Stimulated activated CD4-positive, alpha-beta T cell treated with anti-CD3 and anti-CD28 coated beads, Interleukin-15, amount 100 ng/mL, for 48 hours (primary cell): ENCODE data around the gene DUOX2.
"Not testable (repeated sequence)": the region's sequence is repeated elsewhere in the genome, so short reads cannot be mapped to it uniquely, and the experiment has no call there.

Source experiments
- DNase-seq, 2 donors: peaks; one replicate each; pipeline ENCODE4 v3.0.0-alpha.2; 2020; ENCODE audit warnings: low read depth in 2 of 2

DUOX2 gene

DNA sequence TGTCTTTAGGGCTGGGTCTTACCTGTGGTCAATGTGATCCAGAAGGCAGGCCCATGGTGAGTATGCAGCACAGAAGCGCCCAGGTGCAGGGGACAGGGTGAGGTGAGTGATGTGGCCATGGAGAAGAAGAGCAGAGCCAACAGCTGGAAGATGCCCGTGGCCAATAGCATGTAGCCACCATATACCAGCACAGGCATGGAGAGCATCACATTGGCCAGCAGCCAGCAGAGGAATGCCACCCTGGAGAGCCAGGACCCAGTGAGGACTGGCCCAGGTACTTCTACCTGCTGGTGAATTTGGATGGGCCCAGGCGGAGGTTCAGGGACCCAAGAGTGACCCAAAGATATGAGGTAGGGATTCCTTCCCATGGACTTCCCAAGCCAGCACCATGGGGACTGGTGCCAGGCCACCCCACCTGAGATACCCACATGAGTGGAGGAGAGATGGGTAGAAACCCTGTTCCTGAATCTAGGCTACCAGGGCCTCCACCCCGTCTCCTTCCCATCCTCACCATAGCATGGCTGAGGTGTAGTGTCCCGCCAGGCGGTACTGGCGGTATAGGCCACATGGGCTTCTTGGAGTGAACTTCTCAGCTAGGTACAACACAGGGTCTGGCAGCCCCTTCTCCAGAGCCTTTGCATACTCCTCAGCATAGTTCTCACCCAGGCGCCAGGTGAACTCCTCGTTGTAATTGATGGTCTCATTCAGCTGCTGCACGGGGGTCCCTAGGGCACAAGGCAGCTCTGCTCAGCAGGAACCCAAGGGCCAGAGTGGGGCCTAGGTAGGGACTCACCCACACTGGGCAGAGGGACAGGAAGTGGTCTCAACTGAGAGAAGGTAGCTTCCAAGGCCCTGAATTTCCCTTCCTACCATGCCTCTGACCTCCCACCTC lies 6.4 kb upstream of the DUOX2 start:
- no peak for DNase-seq

DNA sequence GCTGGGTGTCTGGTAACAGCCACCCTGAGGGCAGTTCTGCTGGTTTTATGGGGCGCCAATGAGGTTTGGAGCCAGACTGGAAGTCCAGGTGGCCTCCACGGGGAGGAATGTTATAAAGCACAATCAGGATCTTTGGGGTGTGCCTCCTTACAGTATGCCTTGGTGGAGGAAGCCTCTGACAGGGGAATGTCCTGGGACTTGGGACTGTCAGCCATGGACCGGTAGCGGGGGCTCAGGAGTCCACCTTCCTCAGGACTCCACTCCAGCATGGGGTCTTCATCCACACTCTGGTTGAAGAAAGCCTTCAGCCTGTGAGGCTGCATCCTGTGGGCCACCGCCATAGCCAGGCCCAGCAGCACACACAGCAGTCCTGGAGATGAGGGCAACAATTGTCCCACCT lies 5.0 kb upstream of the DUOX2 start:
- DNase-seq = no peak

DNA sequence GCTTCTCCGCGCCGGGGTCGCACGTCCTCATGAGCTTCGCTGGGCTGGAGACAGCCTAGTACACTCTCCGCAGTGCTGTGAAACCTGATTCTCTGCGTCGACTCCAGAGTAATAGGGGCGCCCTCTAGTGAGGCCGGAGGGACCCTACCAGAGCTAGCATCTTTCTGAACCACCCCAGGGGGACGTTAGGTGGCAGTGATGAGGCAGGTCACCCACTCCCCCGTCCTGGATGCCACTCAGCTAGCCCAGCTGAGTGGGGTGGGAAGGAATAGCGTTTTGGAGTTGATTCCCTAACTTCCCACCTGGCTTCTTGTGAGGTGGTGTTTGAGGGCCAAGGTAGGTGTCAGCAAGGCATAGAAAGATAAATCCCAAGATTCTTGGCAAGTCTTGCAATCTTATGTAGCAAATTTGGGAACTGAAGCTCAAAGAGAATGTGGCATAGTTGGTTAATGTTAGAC lies 4.2 kb upstream of the DUOX2 start:
- DNase-seq = peak; percentile 75 to 81

DNA sequence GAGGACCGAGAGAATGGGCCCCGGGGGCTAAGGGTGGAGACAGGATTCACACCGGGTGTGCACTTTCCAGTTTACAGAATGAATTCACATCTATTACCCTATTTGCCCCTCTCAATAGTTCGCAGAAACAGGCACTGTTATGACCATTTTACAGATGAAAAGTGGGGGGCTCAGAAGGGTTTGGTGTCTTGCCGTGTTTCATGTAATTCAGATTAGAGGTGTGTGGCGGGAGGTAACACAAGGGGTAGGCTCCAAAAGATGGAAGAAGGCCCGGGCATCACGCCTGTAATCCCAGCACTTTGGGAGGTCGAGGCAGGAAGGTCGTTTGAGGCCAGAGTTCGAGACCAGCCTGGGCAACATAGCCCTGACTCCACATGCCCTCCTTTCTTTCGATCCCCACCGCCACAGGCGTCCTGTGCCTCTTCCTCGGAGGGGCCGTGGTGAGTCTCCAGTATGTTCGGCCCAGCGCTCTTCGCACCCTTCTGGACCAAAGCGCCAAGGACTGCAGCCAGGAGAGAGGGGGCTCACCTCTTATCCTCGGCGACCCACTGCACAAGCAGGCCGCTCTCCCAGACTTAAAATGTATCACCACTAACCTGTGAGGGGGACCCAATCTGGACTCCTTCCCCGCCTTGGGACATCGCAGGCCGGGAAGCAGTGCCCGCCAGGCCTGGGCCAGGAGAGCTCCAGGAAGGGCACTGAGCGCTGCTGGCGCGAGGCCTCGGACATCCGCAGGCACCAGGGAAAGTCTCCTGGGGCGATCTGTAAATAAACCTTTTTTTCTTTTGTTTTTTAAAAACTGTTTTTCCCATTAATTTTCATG lies 3.5 kb upstream of the DUOX2 start:
- no peak for DNase-seq

DNA sequence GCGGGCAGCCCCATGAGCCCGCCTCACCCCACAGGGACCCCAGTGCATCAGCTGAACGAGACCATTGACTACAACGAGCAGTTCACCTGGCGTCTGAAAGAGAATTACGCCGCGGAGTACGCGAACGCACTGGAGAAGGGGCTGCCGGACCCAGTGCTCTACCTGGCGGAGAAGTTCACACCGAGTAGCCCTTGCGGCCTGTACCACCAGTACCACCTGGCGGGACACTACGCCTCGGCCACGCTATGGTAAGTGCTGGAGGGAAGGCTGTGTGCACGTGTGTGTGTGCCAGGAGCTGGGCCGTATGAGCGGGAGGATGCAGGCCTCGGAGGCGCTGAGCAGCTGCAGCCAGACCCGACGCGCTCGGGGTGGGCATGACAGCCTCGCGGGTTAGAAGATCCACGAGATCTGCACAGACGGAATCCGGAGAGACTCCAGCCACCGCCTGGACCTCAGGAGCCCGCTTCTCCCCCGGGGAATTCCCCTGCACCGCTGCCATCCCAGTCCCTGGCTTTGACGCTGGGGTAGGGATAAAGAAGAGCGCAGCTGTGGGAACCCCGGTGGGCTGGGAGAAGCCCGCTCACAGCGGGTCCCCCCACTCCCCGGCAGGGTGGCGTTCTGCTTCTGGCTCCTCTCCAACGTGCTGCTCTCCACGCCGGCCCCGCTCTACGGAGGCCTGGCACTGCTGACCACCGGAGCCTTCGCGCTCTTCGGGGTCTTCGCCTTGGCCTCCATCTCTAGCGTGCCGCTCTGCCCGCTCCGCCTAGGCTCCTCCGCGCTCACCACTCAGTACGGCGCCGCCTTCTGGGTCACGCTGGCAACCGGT lies 2.7 kb upstream of the DUOX2 start:
- no peak for DNase-seq

DNA sequence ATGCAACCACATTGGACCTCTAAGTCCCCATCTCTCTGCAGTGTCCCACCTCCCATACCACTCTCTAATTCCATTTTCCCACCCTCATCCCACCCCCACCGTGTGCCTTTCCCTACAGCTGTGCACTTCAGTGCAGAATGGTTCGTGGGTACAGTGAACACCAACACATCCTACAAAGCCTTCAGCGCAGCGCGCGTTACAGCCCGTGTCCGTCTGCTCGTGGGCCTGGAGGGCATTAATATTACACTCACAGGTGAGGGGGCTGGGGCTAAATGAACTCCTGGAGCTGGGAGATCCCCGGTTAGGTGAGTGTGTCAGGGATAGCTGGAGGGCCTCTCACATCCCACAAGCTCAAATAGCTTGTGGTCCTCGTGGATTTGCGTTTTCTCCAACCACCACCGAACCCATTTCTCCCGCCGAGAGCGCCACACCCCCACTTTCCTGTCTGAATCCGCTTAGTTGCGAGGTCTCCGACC lies 2.1 kb upstream of the DUOX2 start:
- no peak for DNase-seq

DNA sequence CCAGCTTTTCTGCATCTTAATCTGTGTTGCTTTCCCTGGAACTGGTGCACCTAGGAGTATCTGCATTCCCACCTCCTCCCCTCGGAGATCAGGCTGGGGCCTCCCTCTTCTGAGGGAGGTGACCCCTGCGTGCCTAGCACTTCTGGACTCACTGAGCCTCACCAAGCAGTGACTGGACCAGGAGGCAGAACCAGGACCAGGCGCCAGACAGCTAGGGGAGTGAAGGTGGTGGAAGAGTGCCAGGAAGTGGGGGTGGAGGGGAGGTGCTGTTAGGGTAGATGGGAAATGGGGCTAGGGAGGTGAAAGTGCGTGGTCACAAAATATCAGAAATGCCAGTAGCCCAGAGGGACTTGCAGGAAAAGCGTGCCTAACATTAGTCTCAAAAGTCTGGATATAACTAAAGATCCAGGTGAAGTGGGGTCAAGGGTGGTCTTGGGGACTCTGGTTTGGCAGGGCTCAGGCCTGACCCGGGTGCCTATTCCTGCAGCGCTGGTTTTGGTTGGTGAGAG lies 1.4 kb upstream of the DUOX2 start:
- DNase-seq = no peak

DNA sequence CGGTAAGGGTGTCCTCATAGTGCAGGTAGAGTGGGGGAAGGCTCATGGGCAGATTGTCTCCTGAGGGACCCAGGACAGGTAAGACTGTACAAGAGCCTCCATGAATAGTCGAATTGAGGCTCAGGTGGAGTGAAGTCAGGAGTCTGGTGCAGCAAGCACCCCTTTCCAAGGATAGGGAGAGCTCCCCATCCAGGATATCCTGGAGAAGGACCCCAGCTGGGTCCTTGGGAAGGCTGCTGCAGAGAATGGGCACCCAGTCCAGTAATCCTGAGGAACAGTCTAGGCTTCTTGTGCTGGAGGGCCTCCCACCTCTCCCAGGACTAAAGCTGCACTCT lies 746 bp upstream of the DUOX2 start:
- DNase-seq = no peak

DNA sequence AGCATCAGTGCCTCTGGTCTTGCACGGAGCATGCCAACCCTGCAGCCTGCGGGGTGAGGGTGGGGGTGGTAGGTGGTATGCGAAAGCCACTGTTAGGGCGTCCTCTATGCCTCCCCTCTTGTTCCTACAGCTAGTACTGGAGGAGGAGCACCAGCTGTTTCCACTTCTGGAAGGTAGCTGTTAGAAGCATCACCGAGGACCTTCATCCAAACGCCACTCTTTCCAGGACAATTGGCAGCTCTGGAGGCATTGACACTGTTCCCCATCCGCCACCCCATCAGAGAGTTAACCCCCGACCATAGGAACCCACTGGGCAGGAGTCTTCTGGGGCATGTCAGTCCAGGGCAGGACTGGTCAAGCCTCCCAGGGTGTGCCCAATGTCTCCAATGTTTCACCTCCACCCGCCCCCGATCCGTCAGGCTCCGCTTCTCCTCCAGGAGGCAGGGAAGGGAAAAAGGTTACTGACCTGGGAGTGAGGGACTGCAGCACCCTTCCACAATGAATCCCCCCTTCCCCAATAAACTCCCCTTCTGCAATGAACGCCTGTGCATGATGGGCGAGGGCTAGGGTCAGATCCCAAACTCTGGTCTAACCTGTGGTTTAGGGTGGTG lies 487 bp downstream of the DUOX2 start:
- DNase-seq = no peak

DNA sequence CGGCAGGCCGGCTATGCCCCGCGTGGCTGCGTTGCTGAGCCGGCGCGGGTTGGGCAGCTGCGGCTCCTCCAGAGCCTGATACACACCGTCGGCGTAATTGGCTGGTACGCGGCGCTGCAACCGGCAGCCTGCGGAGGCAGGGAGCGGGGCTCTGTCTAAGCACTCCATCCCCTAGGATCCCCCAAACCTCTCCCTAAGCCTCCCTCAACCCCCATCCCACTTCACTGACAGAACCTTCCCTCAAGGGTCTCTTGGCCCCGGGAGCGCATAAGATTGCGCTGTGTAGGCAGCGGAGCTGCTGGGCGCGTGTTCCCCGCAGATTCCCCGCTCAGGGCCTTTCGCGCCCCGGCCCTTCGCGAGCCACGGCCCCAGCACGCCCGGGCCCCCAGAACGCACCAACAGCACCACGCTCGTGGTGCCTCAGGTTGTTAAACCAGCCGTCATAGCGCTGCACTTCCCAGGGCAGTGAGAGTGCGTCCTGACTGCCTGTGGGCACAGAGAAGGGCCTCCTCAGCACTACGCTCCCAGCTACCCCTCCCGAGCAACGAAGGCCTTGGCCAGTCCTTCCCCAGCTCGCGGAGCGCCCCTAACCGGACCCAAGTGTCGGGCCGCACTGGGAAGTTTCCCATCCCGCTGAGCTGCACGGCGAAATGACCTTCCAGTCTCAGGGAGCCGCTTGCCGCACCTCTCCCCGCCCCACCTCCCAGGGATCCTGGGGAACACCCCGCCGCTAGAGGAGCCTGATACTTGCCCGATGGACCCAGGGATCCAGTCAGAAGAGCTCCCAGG lies 1.2 kb downstream of the DUOX2 start:
- no peak for DNase-seq

DNA sequence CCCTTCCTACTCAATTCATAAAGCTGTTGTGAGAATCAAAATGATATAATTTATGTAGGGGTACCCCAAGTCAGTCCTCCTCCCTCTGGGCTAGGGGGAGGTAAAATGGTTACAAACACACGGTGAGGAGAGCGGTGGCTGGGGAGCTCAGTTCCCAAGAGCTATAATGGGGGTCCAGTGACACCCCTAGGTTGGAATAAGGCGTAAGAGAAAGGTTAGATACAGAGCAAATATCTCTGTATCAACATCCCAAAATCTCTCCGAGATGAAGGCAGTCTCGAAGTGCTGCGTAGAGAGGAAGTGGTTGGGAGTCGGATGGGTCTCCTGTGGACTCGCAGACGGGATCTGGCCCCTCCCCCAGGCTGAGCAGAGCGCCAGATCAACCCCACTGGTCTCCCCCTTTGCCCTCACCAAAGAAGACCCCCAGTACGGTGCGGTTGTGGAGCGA lies 1.8 kb downstream of the DUOX2 start:
- DNase-seq = no peak

DNA sequence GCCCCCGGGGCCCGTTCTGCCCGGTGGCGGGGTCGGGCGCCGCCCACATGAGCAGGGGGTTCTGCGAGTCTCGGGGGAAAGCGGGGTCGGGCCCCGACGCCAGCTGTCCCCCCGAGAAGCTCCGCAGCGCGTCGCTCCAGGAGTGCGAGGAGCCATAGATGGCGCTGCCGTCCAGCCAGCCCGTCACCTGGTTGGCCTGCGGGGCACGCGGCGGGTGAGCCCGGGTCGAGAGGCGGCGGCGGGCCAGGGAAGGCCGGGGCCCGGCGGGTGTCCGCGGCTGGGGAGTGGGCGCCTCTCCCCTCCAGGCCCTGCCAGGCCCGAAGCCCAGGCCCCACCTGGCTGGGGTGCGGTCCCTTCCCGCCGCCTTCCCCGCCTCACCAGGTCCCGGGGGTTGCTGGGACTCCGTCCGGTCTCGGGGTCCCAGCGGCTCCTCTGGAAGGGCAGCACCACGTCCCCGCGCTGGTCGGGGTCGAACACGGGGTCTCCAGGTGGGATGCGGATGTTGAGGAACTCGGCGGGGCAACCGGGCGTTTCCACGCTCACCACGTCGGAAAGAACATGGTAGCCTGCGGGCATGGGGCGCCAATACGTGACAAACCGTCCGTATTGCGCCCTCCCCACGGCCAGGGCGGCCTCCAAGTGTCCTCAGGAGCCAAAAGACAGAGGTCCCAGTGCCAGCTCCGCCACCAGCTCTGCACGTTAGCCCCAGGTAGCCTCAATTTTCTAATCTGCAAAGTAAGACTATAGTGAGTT lies 2.4 kb downstream of the DUOX2 start:
- no peak for DNase-seq

DNA sequence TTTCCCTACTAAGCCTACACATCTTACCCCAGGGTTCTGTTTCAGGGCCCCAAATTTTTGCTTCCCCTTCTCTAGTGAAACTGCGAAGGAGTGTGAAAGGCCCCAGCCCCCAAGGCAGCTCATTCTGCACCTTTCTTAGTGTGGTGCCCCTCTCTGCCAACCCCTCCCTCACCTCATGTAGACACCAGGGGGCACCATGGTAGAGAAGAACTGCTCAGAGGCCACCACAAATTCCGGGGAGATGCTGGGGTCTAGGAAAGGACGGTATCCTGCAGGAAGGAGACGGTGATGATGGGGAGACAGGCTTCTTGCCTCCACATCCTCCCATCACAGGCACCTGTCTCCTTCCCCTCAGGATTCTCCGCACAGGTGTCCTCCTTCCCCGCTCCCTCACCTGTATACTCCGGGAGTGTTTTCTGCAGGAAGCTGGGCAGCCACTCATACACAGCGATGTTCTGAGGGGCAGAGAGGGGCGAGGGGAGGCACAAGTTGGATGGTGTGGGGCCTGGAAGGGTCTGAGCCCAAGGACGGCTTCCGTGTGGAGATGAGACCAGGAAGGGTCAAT lies 3.6 kb downstream of the DUOX2 start:
- DNase-seq = no peak

DNA sequence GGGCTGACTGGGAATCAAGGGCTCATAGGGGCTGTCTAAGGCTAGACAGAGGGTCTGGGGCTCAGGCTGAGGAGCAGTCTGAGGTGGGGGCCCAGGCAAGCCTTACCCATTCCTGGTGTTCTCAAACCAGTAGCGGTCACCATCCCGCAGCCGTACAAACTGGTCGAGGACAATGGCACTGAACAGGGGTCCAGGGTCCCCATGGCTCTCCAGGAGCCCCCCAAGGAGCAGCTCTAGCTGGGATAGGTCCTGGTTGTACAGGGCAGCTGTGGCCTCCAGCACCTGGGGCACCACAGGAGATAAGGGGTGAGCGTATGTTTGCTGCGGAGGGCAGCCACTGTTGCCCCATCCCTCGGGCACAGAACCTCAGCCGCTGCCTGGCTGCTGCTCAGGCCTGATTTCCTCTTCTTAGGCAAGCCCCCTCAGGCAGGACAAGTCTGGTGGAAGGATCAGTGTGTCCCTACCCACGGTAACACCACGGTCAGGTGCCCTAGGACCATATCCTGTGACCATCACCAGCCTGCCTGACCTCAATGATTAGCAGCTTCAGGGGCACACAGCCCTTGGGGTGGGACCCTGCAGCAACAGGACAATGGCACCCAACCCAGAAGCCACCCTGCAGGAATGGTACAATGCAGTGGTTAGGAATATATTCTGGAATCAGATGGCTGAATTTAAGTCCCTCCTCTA lies 5.9 kb downstream of the DUOX2 start:
- DNase-seq = no peak

DNA sequence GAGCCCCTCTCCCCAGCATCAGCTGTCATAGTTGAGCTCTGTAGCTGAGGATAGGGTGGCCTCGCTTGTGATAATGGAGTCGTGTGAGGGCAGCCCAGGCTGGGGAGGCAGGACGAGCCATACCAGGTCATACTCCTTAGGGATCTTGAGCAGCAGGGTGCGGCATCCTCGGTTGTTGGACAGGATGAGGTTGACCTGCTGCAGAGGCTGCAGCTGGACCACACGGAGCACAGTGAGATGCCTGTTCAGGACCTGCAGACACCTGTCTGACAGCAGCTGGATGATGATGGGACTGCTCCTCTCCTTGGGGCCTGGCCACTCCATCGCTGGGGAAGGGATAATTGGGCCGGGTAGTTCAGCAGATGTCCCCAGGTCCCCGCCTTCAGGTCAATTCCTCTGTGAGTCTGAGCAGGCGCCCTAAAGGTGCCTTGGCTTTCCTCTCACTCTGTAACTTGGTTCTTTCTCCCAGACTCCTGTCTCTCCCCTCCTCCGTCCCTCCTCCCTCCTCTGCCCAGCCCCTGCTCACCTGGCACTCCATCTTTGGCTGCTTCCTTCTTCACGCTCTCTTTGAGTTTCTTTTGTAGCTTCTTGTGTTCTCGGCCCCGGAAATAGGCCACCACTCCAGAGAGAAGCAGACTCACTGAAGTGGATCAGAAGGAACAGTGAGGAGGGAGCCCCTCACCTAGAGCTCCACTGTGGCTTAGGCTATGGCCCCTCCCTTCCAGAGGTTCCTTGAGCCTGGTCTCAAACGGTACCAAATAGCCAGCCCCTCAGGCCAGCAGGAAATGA lies 7.8 kb downstream of the DUOX2 start:
- DNase-seq = no peak

DNA sequence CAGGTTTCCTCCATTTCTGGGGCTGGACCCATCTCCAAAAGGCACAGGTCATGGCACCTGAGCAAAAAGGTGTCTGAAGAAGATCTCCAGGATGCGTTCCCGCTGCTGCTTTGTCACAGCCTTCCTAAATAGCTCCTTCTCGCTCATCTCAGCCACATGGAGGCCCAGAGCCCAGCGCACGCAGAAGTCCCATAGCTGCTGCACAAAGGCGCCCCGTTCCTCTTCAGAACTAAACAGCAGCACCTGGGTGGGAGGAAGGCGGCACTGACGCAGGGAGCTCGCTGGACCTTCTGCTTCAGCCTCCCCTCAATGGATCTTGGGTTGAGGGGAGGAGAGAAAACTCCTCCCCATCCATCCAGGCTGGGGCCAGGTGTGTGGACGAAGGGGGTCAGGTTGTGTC lies 8.4 kb downstream of the DUOX2 start:
- no peak for DNase-seq

DNA sequence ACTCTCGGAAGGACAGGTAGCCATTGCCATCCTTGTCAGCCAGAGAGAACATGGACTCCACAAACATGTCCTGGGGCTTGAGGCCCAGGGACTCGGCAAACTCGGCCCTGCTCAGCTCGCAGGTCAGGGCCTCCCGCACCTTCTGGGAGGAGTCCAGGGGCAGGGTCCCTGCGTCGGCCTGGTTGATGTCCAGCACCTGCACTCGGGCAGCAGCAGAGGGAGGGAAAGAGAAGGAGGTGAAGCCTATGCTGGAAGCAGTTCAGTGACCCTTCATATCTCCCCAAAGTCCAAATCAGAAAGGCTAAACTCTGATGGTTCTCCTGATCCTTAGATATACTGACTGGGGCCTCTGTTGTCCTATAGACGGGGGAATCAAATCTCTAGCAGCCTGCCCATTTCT lies 9.8 kb downstream of the DUOX2 start:
- DNase-seq = not testable (repeated sequence)

DNA sequence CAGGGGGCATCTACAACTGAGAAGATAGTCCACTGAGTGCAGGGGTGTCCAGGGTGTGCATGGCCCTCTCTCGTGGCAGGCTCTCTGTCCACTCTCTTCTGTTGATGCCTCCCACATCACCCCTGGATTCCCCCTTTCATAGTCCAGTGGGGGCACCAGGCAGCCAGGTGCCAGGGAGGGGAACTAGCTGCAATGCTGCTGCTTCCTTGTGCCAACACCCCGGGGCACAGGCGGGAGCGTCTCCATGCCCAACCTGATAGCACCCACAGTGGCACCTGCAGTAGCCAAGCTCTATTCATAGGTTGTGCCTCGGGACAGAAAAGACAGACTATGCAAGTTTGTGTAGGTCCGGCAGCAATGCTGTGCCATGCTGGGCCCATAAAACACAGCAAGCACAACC lies 11.7 kb downstream of the DUOX2 start:
- no peak for DNase-seq
